MM.1S (cell line): ENCODE results near the gene LRRC8D.

Source experiments
- DNase-seq: peaks from one replicate; pipeline ENCODE4 v3.0.0-alpha.2; 2015
- H2AFZ ChIP-seq: fragments of 300-600 bp; sonication (generic); 2 replicates; pipeline ENCODE4 v1.6.0; 2016; ENCODE audit warnings: antibody characterized with exemption, low read length
- H3F3A ChIP-seq: fragments of 300-600 bp; sonication (generic); 2 replicates; pipeline ENCODE4 v1.6.1; 2016; ENCODE audit warnings: mild to moderate bottlenecking, antibody characterized with exemption, low read length, moderate library complexity, mixed read lengths; ENCODE audit not compliant: insufficient read depth
- H3K27ac ChIP-seq: fragments of 300-600 bp; sonication (generic); 2 replicates; pipeline ENCODE4 v1.5.1; 2016; ENCODE audit warnings: mild to moderate bottlenecking, low read length
- H3K27me3 ChIP-seq: fragments of 300-600 bp; sonication (generic); replicated peaks from 2 replicates; pipeline ENCODE4 v1.6.0; 2016; ENCODE audit warnings: low read length; ENCODE audit not compliant: insufficient read depth
- H3K36me3 ChIP-seq: fragments of 300-600 bp; sonication (generic); replicated peaks from 2 replicates; pipeline ENCODE4 v1.6.1; 2016; ENCODE audit warnings: mild to moderate bottlenecking, low read length, mixed read lengths; ENCODE audit not compliant: insufficient read depth
- H3K4me1 ChIP-seq: fragments of 300-600 bp; sonication (generic); 2 replicates; pipeline ENCODE4 v1.6.1; 2016; ENCODE audit warnings: low read length, mixed read lengths
- H3K4me2 ChIP-seq: fragments of 300-600 bp; sonication (generic); 2 replicates; pipeline ENCODE4 v1.6.0; 2016; ENCODE audit warnings: low read depth, low read length
- H3K4me3 ChIP-seq: fragments of 300-600 bp; sonication (generic); 2 replicates; pipeline ENCODE4 v1.5.1; 2016; ENCODE audit warnings: low read length, mixed read lengths
- H3K79me2 ChIP-seq: fragments of 300-600 bp; sonication (generic); 2 replicates; pipeline ENCODE4 v1.6.1; 2016; ENCODE audit warnings: mixed run types, low read length, mixed read lengths
- H3K9ac ChIP-seq: fragments of 300-600 bp; sonication (generic); 2 replicates; pipeline ENCODE4 v1.6.1; 2016; ENCODE audit warnings: low read length, mixed read lengths
- H3K9me2 ChIP-seq: fragments of 300-600 bp; sonication (generic); replicated peaks from 2 replicates; pipeline ENCODE4 v1.6.1; 2016; ENCODE audit warnings: mild to moderate bottlenecking, low read length, mixed read lengths; ENCODE audit not compliant: insufficient read depth
- H3K9me3 ChIP-seq: fragments of 300-600 bp; sonication (generic); replicated peaks from 2 replicates; pipeline ENCODE4 v1.6.1; 2016; ENCODE audit warnings: mild to moderate bottlenecking, low read length, mixed read lengths; ENCODE audit not compliant: insufficient read depth
- H4K20me1 ChIP-seq: fragments of 300-600 bp; sonication (generic); 2 replicates; pipeline ENCODE4 v1.6.1; 2016; ENCODE audit warnings: mild to moderate bottlenecking, low read length, moderate library complexity, mixed read lengths; ENCODE audit not compliant: insufficient read depth
- EZH2 ChIP-seq: fragments of 300-600 bp; sonication (generic); optimal IDR thresholded peaks from 2 replicates; pipeline ENCODE3; 2017; ENCODE audit warnings: low read depth, mild to moderate bottlenecking, antibody characterized with exemption, low read length, mixed read lengths
- EZH2phosphoT487 ChIP-seq: fragments of 300-600 bp; sonication (generic); IDR thresholded peaks from 2 replicates; pipeline ENCODE4 v1.6.1; 2018; ENCODE audit warnings: antibody characterized with exemption, low read length
- TF ChIP-seq, protein P1 (sequence below): fragments of 300-600 bp; sonication (generic); IDR thresholded peaks from 2 replicates; pipeline ENCODE4 v1.5.1; 2016; ENCODE audit warnings: antibody characterized with exemption, low read length, mixed read lengths

The LRRC8D gene

DNA sequence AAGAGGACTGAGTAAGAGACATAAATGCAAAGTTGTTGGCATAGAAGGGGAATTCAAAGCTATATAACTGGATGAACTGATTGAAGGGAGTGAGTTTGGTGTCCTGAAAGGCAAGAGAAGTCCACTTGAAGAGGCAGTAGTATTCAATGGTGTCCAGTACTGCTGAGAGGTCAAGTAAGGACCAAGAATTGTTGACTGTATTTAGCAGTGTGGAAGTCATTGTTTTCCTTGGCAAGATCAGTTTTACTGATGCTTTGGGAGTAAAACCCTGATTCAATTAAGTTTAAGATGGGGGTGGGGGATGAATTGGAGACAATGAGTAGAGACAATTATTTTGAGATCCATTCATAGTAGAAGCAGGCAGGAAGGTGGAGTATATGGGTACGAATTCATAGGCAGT is 5.8 kb upstream of the LRRC8D start:
- no peak overlapping the region for H3K9ac ChIP-seq
- H3K9me2 ChIP-seq, result no peaks in the 10 kb centered on the region
- no peaks in the 10 kb centered on the region for H3K27me3 ChIP-seq
- H3K36me3 ChIP-seq, result no peaks in the 10 kb centered on the region
- no peak overlapping the region for H3K4me2 ChIP-seq
- H3K4me1 ChIP-seq, result peaks cover 11% of the 10 kb centered on the region; the same call in 1 of the 2 replicates
- no peaks in the 10 kb centered on the region for H4K20me1 ChIP-seq
- H3F3A ChIP-seq, result no peaks in the 10 kb centered on the region
- H3K9me3 ChIP-seq, result no peaks in the 10 kb centered on the region
- no peak overlapping the region for H2AFZ ChIP-seq
- H3K79me2 ChIP-seq, result no peaks in the 10 kb centered on the region
- DNase-seq, result no peak
- H3K4me3 ChIP-seq, result no peak overlapping the region
- no peak overlapping the region for H3K27ac ChIP-seq
- TF ChIP-seq EZH2phosphoT487 (no peak), EZH2 (no peak)
- TF ChIP-seq, protein P1, sequence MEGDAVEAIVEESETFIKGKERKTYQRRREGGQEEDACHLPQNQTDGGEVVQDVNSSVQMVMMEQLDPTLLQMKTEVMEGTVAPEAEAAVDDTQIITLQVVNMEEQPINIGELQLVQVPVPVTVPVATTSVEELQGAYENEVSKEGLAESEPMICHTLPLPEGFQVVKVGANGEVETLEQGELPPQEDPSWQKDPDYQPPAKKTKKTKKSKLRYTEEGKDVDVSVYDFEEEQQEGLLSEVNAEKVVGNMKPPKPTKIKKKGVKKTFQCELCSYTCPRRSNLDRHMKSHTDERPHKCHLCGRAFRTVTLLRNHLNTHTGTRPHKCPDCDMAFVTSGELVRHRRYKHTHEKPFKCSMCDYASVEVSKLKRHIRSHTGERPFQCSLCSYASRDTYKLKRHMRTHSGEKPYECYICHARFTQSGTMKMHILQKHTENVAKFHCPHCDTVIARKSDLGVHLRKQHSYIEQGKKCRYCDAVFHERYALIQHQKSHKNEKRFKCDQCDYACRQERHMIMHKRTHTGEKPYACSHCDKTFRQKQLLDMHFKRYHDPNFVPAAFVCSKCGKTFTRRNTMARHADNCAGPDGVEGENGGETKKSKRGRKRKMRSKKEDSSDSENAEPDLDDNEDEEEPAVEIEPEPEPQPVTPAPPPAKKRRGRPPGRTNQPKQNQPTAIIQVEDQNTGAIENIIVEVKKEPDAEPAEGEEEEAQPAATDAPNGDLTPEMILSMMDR, result no peak

DNA sequence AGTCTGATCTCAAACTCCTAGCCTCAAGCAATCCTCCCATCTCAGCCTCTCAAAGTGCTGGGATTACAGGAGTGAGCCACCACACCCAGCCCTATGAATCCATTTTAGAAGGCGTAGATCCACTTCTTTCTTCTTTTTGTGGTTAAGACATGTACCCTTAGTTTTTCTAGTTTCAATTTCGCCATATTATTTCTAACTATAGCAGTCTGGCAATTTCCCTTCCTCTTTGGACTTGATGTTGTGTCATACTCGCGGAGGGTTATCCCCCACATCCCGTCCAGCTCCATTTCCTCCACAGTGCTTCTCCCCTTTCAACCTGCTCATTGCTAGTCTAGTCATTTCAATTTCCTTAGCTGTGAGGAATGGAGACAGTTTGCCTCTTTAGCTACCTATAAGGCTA is 5.2 kb upstream of the LRRC8D start:
- Histone ChIP-seq H3K9me2 (no peaks in the 10 kb centered on the region), H3K36me3 (no peaks in the 10 kb centered on the region), H3K9me3 (no peaks in the 10 kb centered on the region), H3K4me1 (peaks cover 12% of the 10 kb centered on the region; the same call in 1 of the 2 replicates), H3K4me2 (no peak overlapping the region), H3K79me2 (no peaks in the 10 kb centered on the region), H3K9ac (no peak overlapping the region), H3K27ac (no peak overlapping the region), H3F3A (no peaks in the 10 kb centered on the region), H3K4me3 (no peak overlapping the region), H2AFZ (no peak overlapping the region), H4K20me1 (no peaks in the 10 kb centered on the region), H3K27me3 (no peaks in the 10 kb centered on the region)
- DNase-seq, result peak; percentile 10
- TF ChIP-seq EZH2phosphoT487 (no peak), EZH2 (no peak)
- TF ChIP-seq, protein P1, result no peak

DNA sequence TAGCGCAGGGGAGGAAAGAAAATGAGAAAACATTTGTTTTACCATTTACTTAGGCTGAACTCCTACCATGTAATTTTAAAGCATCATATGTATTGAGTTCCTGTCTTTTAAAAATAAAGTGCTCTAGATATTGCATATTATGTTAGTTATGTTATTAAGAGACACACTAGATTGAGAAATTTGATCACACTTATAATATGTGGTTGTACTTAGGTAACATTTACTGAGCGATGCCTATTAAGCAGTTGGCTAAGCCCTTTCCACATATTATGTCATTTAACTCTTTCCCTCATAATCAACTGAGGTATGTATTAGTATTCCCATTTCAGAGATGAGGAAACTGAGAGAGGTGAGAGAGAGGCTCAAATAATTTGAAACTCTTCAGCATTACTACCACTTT is 4.5 kb upstream of the LRRC8D start:
- no peak for DNase-seq
- H3K27me3 ChIP-seq, result no peaks in the 10 kb centered on the region
- no peak overlapping the region for H3K27ac ChIP-seq
- H3K36me3 ChIP-seq, result no peaks in the 10 kb centered on the region
- no peaks in the 10 kb centered on the region for H3K9me2 ChIP-seq
- TF ChIP-seq EZH2 (no peak), EZH2phosphoT487 (no peak)
- TF ChIP-seq, protein P1, result no peak
- no peaks in the 10 kb centered on the region for H3K79me2 ChIP-seq
- no peak overlapping the region for H3K9ac ChIP-seq
- H3K4me2 ChIP-seq, result no peak overlapping the region
- H3F3A ChIP-seq, result peaks cover under 1% of the 10 kb centered on the region; the same call in 1 of the 2 replicates
- H3K4me1 ChIP-seq, result peaks cover 12% of the 10 kb centered on the region; the same call in 1 of the 2 replicates
- H2AFZ ChIP-seq, result no peak overlapping the region
- H3K4me3 ChIP-seq, result no peak overlapping the region
- no peaks in the 10 kb centered on the region for H3K9me3 ChIP-seq
- H4K20me1 ChIP-seq, result no peaks in the 10 kb centered on the region
